ENCODE measurements around the gene PRMT7.

The PRMT7 gene

GRCh38 chr16:68339214-68339613, 28.4 kb downstream of the PRMT7 start:
- no peak for DNase-seq (ENCODE audit: low read depth)
- TF ChIP-seq CTCF (IDR thresholded peaks at IDR 0.05; ENCODE audit: insufficient read depth, low read depth, low read length, missing control alignments), result no peak
- no peak overlapping the region for H3K4me3 ChIP-seq (ENCODE audit: low read length)

DNA sequence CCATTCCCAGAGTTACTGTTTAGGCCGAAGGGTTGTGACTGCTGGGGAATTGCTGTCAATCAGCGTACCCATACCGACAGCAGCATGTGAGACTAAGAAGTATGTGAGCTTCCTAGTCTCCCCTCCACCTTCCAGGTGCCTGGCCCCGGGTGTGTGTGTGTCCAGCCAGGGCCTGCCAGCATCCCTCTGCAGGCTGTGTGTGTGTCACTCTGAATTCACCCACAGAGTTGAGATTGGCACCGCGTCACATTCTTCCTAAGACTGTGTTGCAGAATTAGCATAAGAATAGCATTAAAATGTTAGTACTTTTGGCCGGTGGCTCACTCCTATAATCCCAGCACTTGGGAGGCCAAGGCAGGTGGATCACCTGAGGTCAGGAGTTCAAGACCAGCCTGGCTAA, 31.8 kb downstream of the PRMT7 start:
- no peak overlapping the region for H3K4me3 ChIP-seq (ENCODE audit: low read length)
- DNase-seq (ENCODE audit: low read depth), result no peak
- TF ChIP-seq CTCF (IDR thresholded peaks at IDR 0.05; ENCODE audit: insufficient read depth, low read depth, low read length, missing control alignments), result no peak

DNA sequence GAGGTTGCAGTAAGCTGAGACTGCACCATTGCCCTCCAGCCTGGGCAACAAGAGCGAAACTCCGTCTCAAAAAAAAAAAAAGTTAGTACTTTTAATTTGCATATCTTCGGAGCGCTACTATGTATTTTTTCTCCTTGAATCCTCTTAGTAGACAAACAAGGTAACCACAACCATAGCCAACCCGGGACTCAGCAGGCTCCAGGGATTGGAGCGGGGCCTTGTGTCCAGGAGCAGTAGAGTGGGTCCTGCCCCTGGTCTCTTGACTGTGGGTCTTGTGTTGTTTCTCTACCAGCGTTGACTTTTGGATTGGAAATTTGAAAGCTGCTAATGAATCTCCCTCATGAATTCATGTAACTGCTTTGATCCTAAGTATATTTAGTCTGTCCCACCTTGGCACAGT, 32.3 kb downstream of the PRMT7 start:
- no peak overlapping the region for H3K4me3 ChIP-seq (ENCODE audit: low read length)
- no peak for TF ChIP-seq CTCF (IDR thresholded peaks at IDR 0.05; ENCODE audit: insufficient read depth, low read depth, low read length, missing control alignments)
- no peak for DNase-seq (ENCODE audit: low read depth)

DNA sequence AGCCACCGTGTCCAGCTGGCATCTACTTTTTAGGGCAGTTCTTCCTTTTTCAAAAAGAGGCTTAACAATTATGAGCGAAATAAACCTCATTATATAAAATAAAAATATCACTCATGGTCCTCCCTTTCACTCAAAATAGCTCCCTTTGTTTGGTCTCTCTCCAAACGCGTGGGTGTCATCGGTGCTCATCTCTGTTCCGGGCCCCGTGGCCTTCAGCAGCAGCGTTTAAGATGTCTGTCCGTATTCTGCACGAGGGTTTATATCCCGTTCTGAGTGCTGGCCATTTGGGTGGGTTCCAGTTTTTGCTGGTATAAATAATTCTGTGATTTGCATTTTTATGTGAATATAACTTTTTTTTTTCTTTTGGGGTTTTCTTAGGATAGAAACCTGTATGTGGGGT, 33.4 kb downstream of the PRMT7 start:
- no peak for DNase-seq (ENCODE audit: low read depth)
- no peak for TF ChIP-seq CTCF (IDR thresholded peaks at IDR 0.05; ENCODE audit: insufficient read depth, low read depth, low read length, missing control alignments)
- H3K4me3 ChIP-seq (ENCODE audit: low read length), result no peak overlapping the region

DNA sequence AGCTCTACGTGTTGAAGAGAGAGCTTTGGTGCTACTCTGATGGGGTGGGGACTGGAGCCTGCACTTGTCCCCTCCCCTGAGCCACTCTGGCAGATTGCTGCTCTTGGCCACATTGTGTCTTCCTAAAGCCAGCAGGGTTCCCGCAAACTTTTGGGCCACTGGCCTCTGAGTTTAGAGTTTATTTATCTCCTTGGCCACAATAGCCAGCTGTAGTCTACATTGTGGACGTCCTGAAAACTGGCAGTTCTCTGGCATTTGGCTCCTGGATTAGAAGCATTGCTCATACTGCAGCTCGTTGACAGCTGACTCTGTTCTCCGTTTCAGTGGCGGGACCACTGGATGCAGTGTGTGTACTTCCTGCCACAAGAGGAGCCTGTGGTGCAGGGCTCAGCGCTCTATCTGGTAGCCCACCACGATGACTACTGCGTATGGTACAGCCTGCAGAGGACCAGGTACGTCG, 34.6 kb downstream of the PRMT7 start:
- TF ChIP-seq CTCF (IDR thresholded peaks at IDR 0.05; ENCODE audit: insufficient read depth, low read depth, low read length, missing control alignments), result no peak
- DNase-seq (ENCODE audit: low read depth), result no peak
- H3K4me3 ChIP-seq (ENCODE audit: low read length), result no peak overlapping the region

- no peak for DNase-seq (ENCODE audit: low read depth)
- TF ChIP-seq CTCF (IDR thresholded peaks at IDR 0.05; ENCODE audit: insufficient read depth, low read depth, low read length, missing control alignments), result no peak
- no peak overlapping the region for H3K4me3 ChIP-seq (ENCODE audit: low read length)
Observed at GRCh38 chr16:68345958-68346635, 35.3 kb downstream of the PRMT7 start.

DNA sequence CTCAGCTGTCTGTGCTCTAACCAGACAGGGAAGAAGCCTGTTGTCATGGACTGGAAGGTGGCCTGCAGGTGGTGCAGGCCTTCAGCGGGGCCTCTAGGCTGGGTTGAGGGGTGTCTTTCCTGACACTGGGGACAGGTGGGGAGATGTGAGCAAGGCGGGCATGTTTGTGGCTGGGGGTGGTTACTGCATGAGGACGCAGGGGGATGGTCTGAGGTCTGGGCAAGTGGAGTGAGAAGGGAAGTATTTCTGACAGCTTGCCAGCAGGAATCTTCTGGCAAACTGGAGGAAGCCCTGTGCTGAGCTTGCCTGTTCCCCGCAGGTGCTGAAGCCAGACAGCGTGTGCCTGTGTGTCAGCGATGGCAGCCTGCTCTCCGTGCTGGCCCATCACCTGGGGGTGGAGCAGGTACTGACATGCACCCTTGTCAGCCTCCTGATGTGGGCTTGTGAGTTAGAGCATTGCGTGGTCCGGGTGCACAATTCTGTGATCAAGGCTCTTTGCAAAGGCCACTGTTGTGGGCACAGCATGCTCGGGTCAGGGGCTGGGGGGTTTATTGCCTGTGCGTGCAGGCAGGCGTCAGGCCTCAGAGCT, 36.2 kb downstream of the PRMT7 start:
- no peak for DNase-seq (ENCODE audit: low read depth)
- no peak for TF ChIP-seq CTCF (IDR thresholded peaks at IDR 0.05; ENCODE audit: insufficient read depth, low read depth, low read length, missing control alignments)
- H3K4me3 ChIP-seq (ENCODE audit: low read length), result no peak overlapping the region

All from epithelial cell of esophagus (primary cell).